Effector memory CD4-positive, alpha-beta T cell (primary cell): ENCODE measurements around the gene KRT80.

Source experiments
- DNase-seq, 3 donors: peaks; one replicate each; pipeline ENCODE4 v3.0.0-alpha.2; 2020
- H3K27ac ChIP-seq: 2 replicates; pipeline ENCODE4 v1.7.0; 2013; ENCODE audit warnings: mild to moderate bottlenecking, low read length, moderate library complexity; ENCODE audit not compliant: insufficient read depth, poor library complexity, severe bottlenecking
- H3K27me3 ChIP-seq: replicated peaks from 2 replicates; pipeline ENCODE4 v1.7.0; 2013; ENCODE audit warnings: mild to moderate bottlenecking, low read length; ENCODE audit not compliant: insufficient read depth, control insufficient read depth, poor library complexity, severe bottlenecking
- H3K36me3 ChIP-seq: 2 replicates; pipeline ENCODE4 v1.7.0; 2013; ENCODE audit warnings: mild to moderate bottlenecking, low read length, moderate library complexity; ENCODE audit not compliant: control insufficient read depth, insufficient read depth
- H3K4me1 ChIP-seq: 2 replicates; pipeline ENCODE4 v1.7.0; 2013; ENCODE audit warnings: low read length, mild to moderate bottlenecking; ENCODE audit not compliant: control insufficient read depth, insufficient read depth, poor library complexity, severe bottlenecking
- H3K4me3 ChIP-seq: 2 replicates; pipeline ENCODE4 v1.7.0; 2013; ENCODE audit warnings: low read length, low read depth, mild to moderate bottlenecking; ENCODE audit not compliant: insufficient read depth, poor library complexity, severe bottlenecking
- H3K9me3 ChIP-seq: 2 replicates; pipeline ENCODE4 v1.7.0; 2013; ENCODE audit warnings: mild to moderate bottlenecking, low read length, moderate library complexity; ENCODE audit not compliant: control insufficient read depth

Gene KRT80

DNA sequence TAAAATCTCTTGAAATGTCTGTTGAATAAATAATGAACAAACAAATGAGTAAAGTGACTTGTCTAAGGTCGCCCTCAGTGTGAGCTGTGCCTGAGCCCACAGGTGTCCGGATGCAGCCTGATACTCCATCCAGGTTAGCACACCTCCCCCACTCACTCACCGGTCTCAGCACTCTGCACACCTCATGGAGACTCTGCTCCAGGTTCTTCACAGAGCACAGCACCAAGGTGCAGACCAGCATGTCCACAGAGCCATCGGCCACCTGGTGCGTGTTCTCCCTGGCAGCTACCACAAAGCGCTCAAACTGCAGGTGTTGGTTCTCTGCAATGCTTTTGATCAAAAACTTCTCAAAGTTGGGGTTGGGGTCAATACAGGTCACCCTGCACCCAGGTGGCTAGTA lies 37.1 kb upstream of the KRT80 start:
- H3K36me3 ChIP-seq = no peaks in the 10 kb centered on the region
- no peak overlapping the region for H3K27ac ChIP-seq
- H3K4me1 ChIP-seq = no peaks in the 10 kb centered on the region
- no peaks in the 10 kb centered on the region for H3K9me3 ChIP-seq
- peaks cover 14% of the 10 kb centered on the region for H3K27me3 ChIP-seq
- no peak for DNase-seq
- H3K4me3 ChIP-seq = no peak overlapping the region

DNA sequence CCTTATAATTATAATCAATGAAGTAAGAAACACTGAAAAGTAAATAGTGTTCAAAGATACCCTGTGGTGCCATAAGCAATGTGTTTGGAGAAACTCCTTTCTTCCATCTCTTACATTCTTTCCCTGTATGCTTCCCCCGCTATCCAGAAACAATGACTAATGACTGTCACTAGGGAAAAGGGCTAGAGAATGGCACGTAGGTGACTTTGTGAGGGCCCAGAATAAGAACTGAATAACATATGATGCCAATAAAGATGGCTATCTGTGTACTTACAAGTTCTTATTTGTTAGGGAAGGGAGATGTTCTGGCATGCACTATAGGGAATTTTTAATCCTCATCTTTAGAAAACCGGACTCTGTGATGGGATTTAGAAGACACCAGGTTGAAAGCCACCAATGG lies 36.6 kb upstream of the KRT80 start:
- no peak overlapping the region for H3K4me3 ChIP-seq
- H3K27ac ChIP-seq = no peak overlapping the region
- H3K36me3 ChIP-seq = no peaks in the 10 kb centered on the region
- no peaks in the 10 kb centered on the region for H3K4me1 ChIP-seq
- no peak for DNase-seq
- no peaks in the 10 kb centered on the region for H3K9me3 ChIP-seq
- H3K27me3 ChIP-seq = peaks cover 14% of the 10 kb centered on the region

GRCh38 chr12:52227606-52228166 lies 35.9 kb upstream of the KRT80 start:
- no peaks in the 10 kb centered on the region for H3K36me3 ChIP-seq
- H3K4me3 ChIP-seq = no peak overlapping the region
- DNase-seq = no peak
- H3K4me1 ChIP-seq = no peaks in the 10 kb centered on the region
- peaks cover 9% of the 10 kb centered on the region for H3K27me3 ChIP-seq
- H3K27ac ChIP-seq = no peak overlapping the region
- no peaks in the 10 kb centered on the region for H3K9me3 ChIP-seq

DNA sequence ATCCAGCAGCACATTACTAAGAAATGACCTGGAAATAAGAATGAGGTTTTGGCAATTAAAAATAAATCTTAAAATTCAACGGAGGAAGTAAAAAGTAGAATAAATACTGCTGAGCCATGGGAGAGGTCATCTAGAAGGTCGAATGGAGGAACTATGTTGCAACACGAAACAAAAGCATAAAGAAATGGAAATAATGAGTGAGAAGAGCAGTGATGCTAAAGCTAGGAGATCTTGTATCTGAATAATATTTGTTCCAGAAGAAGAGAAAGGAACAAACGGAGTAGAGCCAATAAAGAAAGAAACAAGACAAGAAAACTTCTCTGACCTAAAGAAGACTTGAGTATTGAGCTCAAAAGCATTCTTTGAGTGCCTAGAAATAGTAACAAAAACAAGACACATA lies 34.6 kb upstream of the KRT80 start:
- no peaks in the 10 kb centered on the region for H3K27me3 ChIP-seq
- H3K36me3 ChIP-seq = no peaks in the 10 kb centered on the region
- no peak for DNase-seq
- no peaks in the 10 kb centered on the region for H3K9me3 ChIP-seq
- no peak overlapping the region for H3K27ac ChIP-seq
- H3K4me3 ChIP-seq = no peak overlapping the region
- no peaks in the 10 kb centered on the region for H3K4me1 ChIP-seq

- Histone ChIP-seq H3K4me3 (no peak overlapping the region), H3K9me3 (no peaks in the 10 kb centered on the region), H3K27me3 (no peaks in the 10 kb centered on the region), H3K4me1 (no peaks in the 10 kb centered on the region), H3K36me3 (no peaks in the 10 kb centered on the region), H3K27ac (no peak overlapping the region)
- DNase-seq = no peak
Observed at GRCh38 chr12:52225752-52226151, 33.9 kb upstream of the KRT80 start.

DNA sequence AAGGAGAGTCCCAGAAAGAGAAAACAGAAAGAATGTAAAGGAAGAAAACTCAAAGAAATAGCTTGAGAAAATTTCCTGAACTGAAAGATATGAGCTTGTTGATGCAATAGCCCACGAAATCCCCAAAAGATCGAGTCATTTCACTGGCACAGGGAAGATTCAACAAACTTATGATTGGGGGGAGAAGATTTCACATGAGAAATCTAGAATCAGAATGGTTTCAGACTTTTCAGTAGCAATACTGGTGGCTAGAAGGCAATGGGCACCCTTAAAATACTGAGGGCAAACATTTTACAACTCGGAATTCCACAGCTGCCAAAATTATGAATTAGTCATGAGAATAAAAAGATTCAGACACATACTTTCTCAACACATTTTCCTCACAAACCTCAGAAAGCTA lies 32.3 kb upstream of the KRT80 start:
- Histone ChIP-seq H3K4me1 (no peaks in the 10 kb centered on the region), H3K27me3 (no peaks in the 10 kb centered on the region), H3K9me3 (no peaks in the 10 kb centered on the region), H3K27ac (no peak overlapping the region), H3K4me3 (no peak overlapping the region), H3K36me3 (no peaks in the 10 kb centered on the region)
- DNase-seq = no peak

DNA sequence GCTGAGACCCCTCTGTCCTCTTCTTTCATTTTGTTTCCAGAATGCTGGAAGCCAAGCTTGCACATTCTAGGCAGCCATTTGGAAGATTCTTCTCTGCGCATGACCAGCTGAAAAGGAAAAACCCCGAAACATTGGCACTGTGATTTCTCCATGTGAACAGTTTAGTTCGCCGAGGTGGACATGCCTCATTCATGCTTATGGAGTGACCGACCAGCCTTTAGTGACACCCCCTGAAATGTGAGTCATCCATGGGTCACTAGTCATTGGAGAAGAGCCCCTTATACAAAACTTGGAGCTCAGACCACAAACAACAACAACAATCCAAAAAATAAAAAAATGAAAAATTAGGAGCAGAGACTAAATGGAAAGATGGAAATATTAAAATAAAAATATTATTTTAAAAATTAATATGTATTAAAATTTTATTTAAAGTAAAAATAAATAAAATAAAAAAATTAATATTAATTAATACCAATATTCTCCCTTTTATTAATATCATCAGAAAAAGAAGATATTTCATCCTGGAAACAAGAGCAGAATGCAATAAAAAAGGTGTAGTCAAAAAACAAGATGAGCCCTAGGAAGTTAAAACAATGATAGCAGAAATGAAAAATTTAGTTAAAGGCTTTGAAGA lies 31.7 kb upstream of the KRT80 start:
- H3K27me3 ChIP-seq = no peaks in the 10 kb centered on the region
- H3K4me1 ChIP-seq = no peaks in the 10 kb centered on the region
- H3K4me3 ChIP-seq = no peak overlapping the region
- DNase-seq = no peak
- no peaks in the 10 kb centered on the region for H3K36me3 ChIP-seq
- no peaks in the 10 kb centered on the region for H3K9me3 ChIP-seq
- no peak overlapping the region for H3K27ac ChIP-seq

DNA sequence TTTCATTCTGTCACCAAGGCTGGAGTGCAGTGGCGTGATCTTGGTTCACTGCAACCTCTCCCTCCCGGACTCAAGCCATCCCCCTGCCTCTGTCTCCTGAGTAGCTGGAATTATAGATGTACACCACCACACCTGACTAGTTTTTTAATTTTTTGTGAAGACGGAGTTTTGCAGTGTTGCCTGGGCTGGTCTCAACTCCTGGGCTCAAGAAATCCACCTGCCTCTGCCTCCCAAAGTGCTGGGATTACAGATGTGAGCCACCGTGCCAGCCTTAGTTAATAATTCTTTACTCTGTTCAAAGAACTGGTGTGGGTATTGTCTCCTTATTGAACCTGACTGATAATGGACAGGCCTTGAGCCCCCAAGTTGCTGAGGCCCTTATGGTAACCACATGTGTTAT lies 30.9 kb upstream of the KRT80 start:
- Histone ChIP-seq H3K27ac (no peak overlapping the region), H3K4me1 (no peaks in the 10 kb centered on the region), H3K36me3 (no peaks in the 10 kb centered on the region), H3K4me3 (no peak overlapping the region), H3K27me3 (no peaks in the 10 kb centered on the region), H3K9me3 (no peaks in the 10 kb centered on the region)
- DNase-seq = no peak

GRCh38 chr12:52221912-52222457 lies 30.2 kb upstream of the KRT80 start:
- Histone ChIP-seq H3K27ac (no peak overlapping the region), H3K4me3 (no peak overlapping the region), H3K36me3 (no peaks in the 10 kb centered on the region), H3K4me1 (no peaks in the 10 kb centered on the region), H3K27me3 (no peaks in the 10 kb centered on the region), H3K9me3 (no peaks in the 10 kb centered on the region)
- peak in 1 of 3 donors; percentile 12 for DNase-seq

DNA sequence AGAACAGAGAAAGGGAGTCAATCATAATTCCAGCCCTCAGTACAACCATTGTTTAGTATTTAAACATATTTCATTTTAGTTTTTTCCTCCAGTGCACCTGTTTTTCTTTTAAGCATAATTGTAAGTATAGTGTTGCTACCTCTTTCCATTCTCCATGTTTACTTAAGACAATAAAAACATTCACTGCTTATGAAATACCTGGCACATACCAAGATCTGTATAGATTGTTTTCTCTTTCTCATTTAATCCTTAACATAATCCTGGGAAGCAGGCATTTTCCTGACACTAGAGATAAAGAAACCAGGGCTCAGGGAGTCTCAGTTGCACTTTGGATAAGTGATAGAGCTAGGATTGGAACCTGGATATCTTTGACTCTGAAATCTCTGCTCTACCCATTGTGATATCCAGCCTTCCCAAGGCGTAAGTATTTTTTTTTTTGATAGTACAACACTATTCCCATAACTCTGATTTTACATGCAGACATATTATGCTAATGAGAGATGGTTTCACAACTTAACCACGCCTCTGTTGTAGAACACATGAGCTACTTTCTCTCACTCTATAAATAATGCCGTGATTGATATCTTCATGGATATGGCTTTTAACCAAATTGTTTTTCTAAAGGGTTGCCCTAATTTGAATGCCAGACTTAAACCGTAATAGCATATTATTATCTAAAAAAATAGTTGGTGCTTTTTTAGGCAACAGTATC lies 29.4 kb upstream of the KRT80 start:
- Histone ChIP-seq H3K27ac (no peak overlapping the region), H3K27me3 (no peaks in the 10 kb centered on the region)
- DNase-seq = no peak

More for the DNA sequence above, 29.4 kb upstream of the KRT80 start:
- Histone ChIP-seq H3K4me3 (no peak overlapping the region), H3K4me1 (no peaks in the 10 kb centered on the region), H3K36me3 (no peaks in the 10 kb centered on the region), H3K9me3 (no peaks in the 10 kb centered on the region)
